ENCODE measurements around the gene UBE2D2.

The UBE2D2 gene

GRCh38 chr5:139652788-139653241 lies 91.7 kb downstream of the UBE2D2 start:
- no peaks in the 10 kb centered on the region for H3K9me3 ChIP-seq (ENCODE audit: control extremely low read depth in 1 of 5, control insufficient read depth in 4 of 5, insufficient read depth in 2 of 5, low read depth in 1 of 5, low read length in 4 of 5)
- H3K27ac ChIP-seq (ENCODE audit: insufficient read depth in 1 of 2, low read depth in 1 of 2, low read length in 2 of 2, poor library complexity in 1 of 2, severe bottlenecking in 2 of 2) = peak overlapping the region in 1 of 2 experiments; percentile 65
- DNase-seq = peak in 2 of 3 donors; percentile 74 to 81
- CTCF ChIA-PET = interaction anchor here (1.1 to 13.2 kb wide), 5 partner anchors 14 to 38 kb away, joined by 3 to 251 read pairs (median 14); no protein-coding TSS in a partner anchor
- peaks cover 0 to 22% (median 0%) of the 10 kb centered on the region in 4 experiments for H3K36me3 ChIP-seq (ENCODE audit: control insufficient read depth in 4 of 4, insufficient read depth in 4 of 4, low read length in 3 of 4)
- no peaks in the 10 kb centered on the region for H3K27me3 ChIP-seq (replicated peaks in 2 of 5; ENCODE audit: control insufficient read depth in 4 of 5, insufficient read depth in 5 of 5, low read length in 4 of 5)
- POLR2A ChIA-PET = interaction anchor here (1.4 to 4.1 kb wide), 2 partner anchors 8 to 18 kb away, joined by 6 to 34 read pairs; no protein-coding TSS in a partner anchor
- H3K4me3 ChIP-seq (ENCODE audit: control insufficient read depth in 1 of 7, extremely low read depth in 1 of 7, insufficient read depth in 4 of 7, low read depth in 2 of 7, low read length in 6 of 7) = peak overlapping the region in 6 of 7 experiments; percentile 27 to 95 (median 49)
- WGBS (ENCODE audit: insufficient coverage) = 36% methylated on average over 2 of the region's 5 CpGs
- H3K4me1 ChIP-seq (ENCODE audit: control extremely low read depth in 1 of 4, control insufficient read depth in 4 of 4, insufficient read depth in 4 of 4, low read length in 3 of 4) = peaks cover 15 to 73% (median 71%) of the 10 kb centered on the region in 4 experiments

- Histone ChIP-seq H3K27ac (ENCODE audit: insufficient read depth in 1 of 2, low read depth in 1 of 2, low read length in 2 of 2, poor library complexity in 1 of 2, severe bottlenecking in 2 of 2) (peak overlapping the region; percentile 1 to 58), H3K4me1 (ENCODE audit: control extremely low read depth in 1 of 4, control insufficient read depth in 4 of 4, insufficient read depth in 4 of 4, low read length in 3 of 4) (peaks cover 19 to 80% (median 77%) of the 10 kb centered on the region in 4 experiments), H3K36me3 (ENCODE audit: control insufficient read depth in 4 of 4, insufficient read depth in 4 of 4, low read length in 3 of 4) (peaks cover 0 to 22% (median 0%) of the 10 kb centered on the region in 4 experiments), H3K4me3 (ENCODE audit: control insufficient read depth in 1 of 7, extremely low read depth in 1 of 7, insufficient read depth in 4 of 7, low read depth in 2 of 7, low read length in 6 of 7) (peak overlapping the region in 2 of 7 experiments; percentile 44 to 89), H3K9me3 (ENCODE audit: control extremely low read depth in 1 of 5, control insufficient read depth in 4 of 5, insufficient read depth in 2 of 5, low read depth in 1 of 5, low read length in 4 of 5) (no peaks in the 10 kb centered on the region), H3K27me3 (replicated peaks in 2 of 5; ENCODE audit: control insufficient read depth in 4 of 5, insufficient read depth in 5 of 5, low read length in 4 of 5) (no peaks in the 10 kb centered on the region)
- DNase-seq = no peak
- ChIA-PET POLR2A (interaction anchor here (2.4 kb wide), 1 partner anchor 17 kb away, joined by 11 read pairs; no protein-coding TSS in a partner anchor), CTCF (interaction anchor here (1.2 to 13.2 kb wide), 8 partner anchors 10 to 58 kb away, joined by 3 to 251 read pairs (median 5); no protein-coding TSS in a partner anchor)
- 10% methylated on average over 4 of the region's 5 CpGs for WGBS (ENCODE audit: insufficient coverage)
These were observed 92.5 kb downstream of the UBE2D2 start for GRCh38 chr5:139653616-139654015.

GRCh38 chr5:139654464-139654863 lies 93.3 kb downstream of the UBE2D2 start:
- Histone ChIP-seq H3K27me3 (replicated peaks in 2 of 5; ENCODE audit: control insufficient read depth in 4 of 5, insufficient read depth in 5 of 5, low read length in 4 of 5) (no peaks in the 10 kb centered on the region), H3K27ac (ENCODE audit: insufficient read depth in 1 of 2, low read depth in 1 of 2, low read length in 2 of 2, poor library complexity in 1 of 2, severe bottlenecking in 2 of 2) (peak overlapping the region in 1 of 2 experiments; percentile 53), H3K4me3 (ENCODE audit: control insufficient read depth in 1 of 7, extremely low read depth in 1 of 7, insufficient read depth in 4 of 7, low read depth in 2 of 7, low read length in 6 of 7) (peak overlapping the region in 1 of 7 experiments; percentile 9), H3K4me1 (ENCODE audit: control extremely low read depth in 1 of 4, control insufficient read depth in 4 of 4, insufficient read depth in 4 of 4, low read length in 3 of 4) (peaks cover 22 to 88% (median 86%) of the 10 kb centered on the region in 4 experiments), H3K9me3 (ENCODE audit: control extremely low read depth in 1 of 5, control insufficient read depth in 4 of 5, insufficient read depth in 2 of 5, low read depth in 1 of 5, low read length in 4 of 5) (no peaks in the 10 kb centered on the region), H3K36me3 (ENCODE audit: control insufficient read depth in 4 of 4, insufficient read depth in 4 of 4, low read length in 3 of 4) (peaks cover 0 to 22% (median 0%) of the 10 kb centered on the region in 4 experiments)
- ChIA-PET POLR2A (interaction anchor here (2.4 kb wide), 1 partner anchor 16 kb away, joined by 11 read pairs; no protein-coding TSS in a partner anchor), CTCF (interaction anchor here (0.7 to 13.2 kb wide), 12 partner anchors 11 to 105 kb away, joined by 3 to 251 read pairs (median 4); no protein-coding TSS in a partner anchor)
- WGBS (ENCODE audit: insufficient coverage) = 83% methylated on average over 3 of the region's 3 CpGs
- no peak for DNase-seq

GRCh38 chr5:139654871-139655491 lies 93.8 kb downstream of the UBE2D2 start:
- H3K9me3 ChIP-seq (ENCODE audit: control extremely low read depth in 1 of 5, control insufficient read depth in 4 of 5, insufficient read depth in 2 of 5, low read depth in 1 of 5, low read length in 4 of 5) = no peaks in the 10 kb centered on the region
- H3K27me3 ChIP-seq (replicated peaks in 2 of 5; ENCODE audit: control insufficient read depth in 4 of 5, insufficient read depth in 5 of 5, low read length in 4 of 5) = no peaks in the 10 kb centered on the region
- H3K4me1 ChIP-seq (ENCODE audit: control extremely low read depth in 1 of 4, control insufficient read depth in 4 of 4, insufficient read depth in 4 of 4, low read length in 3 of 4) = peaks cover 22 to 93% (median 91%) of the 10 kb centered on the region in 4 experiments
- no peak for DNase-seq
- peaks cover 0 to 22% (median 0%) of the 10 kb centered on the region in 4 experiments for H3K36me3 ChIP-seq (ENCODE audit: control insufficient read depth in 4 of 4, insufficient read depth in 4 of 4, low read length in 3 of 4)
- ChIA-PET POLR2A (interaction anchor here (2.4 kb wide), 1 partner anchor 16 kb away, joined by 11 read pairs; no protein-coding TSS in a partner anchor), CTCF (interaction anchor here (0.7 to 13.2 kb wide), 11 partner anchors 12 to 56 kb away, joined by 3 to 251 read pairs (median 4); no protein-coding TSS in a partner anchor)
- peak overlapping the region in 1 of 2 experiments; percentile 61 for H3K27ac ChIP-seq (ENCODE audit: insufficient read depth in 1 of 2, low read depth in 1 of 2, low read length in 2 of 2, poor library complexity in 1 of 2, severe bottlenecking in 2 of 2)
- H3K4me3 ChIP-seq (ENCODE audit: control insufficient read depth in 1 of 7, extremely low read depth in 1 of 7, insufficient read depth in 4 of 7, low read depth in 2 of 7, low read length in 6 of 7) = peak overlapping the region in 2 of 7 experiments; percentile 5 to 9
- 85% methylated on average over 7 of the region's 13 CpGs for WGBS (ENCODE audit: insufficient coverage)

- Histone ChIP-seq H3K27ac (ENCODE audit: insufficient read depth in 1 of 2, low read depth in 1 of 2, low read length in 2 of 2, poor library complexity in 1 of 2, severe bottlenecking in 2 of 2) (peak overlapping the region in 1 of 2 experiments; percentile 61), H3K9me3 (ENCODE audit: control extremely low read depth in 1 of 5, control insufficient read depth in 4 of 5, insufficient read depth in 2 of 5, low read depth in 1 of 5, low read length in 4 of 5) (no peaks in the 10 kb centered on the region), H3K36me3 (ENCODE audit: control insufficient read depth in 4 of 4, insufficient read depth in 4 of 4, low read length in 3 of 4) (peaks cover 0 to 22% (median 0%) of the 10 kb centered on the region in 4 experiments), H3K4me3 (ENCODE audit: control insufficient read depth in 1 of 7, extremely low read depth in 1 of 7, insufficient read depth in 4 of 7, low read depth in 2 of 7, low read length in 6 of 7) (peak overlapping the region in 2 of 7 experiments; percentile 32 to 43), H3K4me1 (ENCODE audit: control extremely low read depth in 1 of 4, control insufficient read depth in 4 of 4, insufficient read depth in 4 of 4, low read length in 3 of 4) (peaks cover 24 to 98% (median 96%) of the 10 kb centered on the region in 4 experiments), H3K27me3 (replicated peaks in 2 of 5; ENCODE audit: control insufficient read depth in 4 of 5, insufficient read depth in 5 of 5, low read length in 4 of 5) (no peaks in the 10 kb centered on the region)
- 43% methylated on average over 7 of the region's 18 CpGs for WGBS (ENCODE audit: insufficient coverage)
- POLR2A ChIA-PET = interaction anchor here (2.4 kb wide), 1 partner anchor 15 kb away, joined by 11 read pairs; no protein-coding TSS in a partner anchor
- CTCF ChIA-PET = interaction anchor here (0.9 to 13.2 kb wide), 5 partner anchors 11 to 55 kb away, joined by 3 to 251 read pairs (median 16); no protein-coding TSS in a partner anchor
- DNase-seq = no peak
These were observed 94.7 kb downstream of the UBE2D2 start for GRCh38 chr5:139655727-139656271.

- Histone ChIP-seq H3K36me3 (ENCODE audit: control insufficient read depth in 4 of 4, insufficient read depth in 4 of 4, low read length in 3 of 4) (peaks cover 0 to 30% (median 0%) of the 10 kb centered on the region in 4 experiments), H3K4me1 (ENCODE audit: control extremely low read depth in 1 of 4, control insufficient read depth in 4 of 4, insufficient read depth in 4 of 4, low read length in 3 of 4) (peaks cover 15 to 98% (median 96%) of the 10 kb centered on the region in 4 experiments), H3K9me3 (ENCODE audit: control extremely low read depth in 1 of 5, control insufficient read depth in 4 of 5, insufficient read depth in 2 of 5, low read depth in 1 of 5, low read length in 4 of 5) (no peaks in the 10 kb centered on the region), H3K27me3 (replicated peaks in 2 of 5; ENCODE audit: control insufficient read depth in 4 of 5, insufficient read depth in 5 of 5, low read length in 4 of 5) (no peaks in the 10 kb centered on the region), H3K27ac (ENCODE audit: insufficient read depth in 1 of 2, low read depth in 1 of 2, low read length in 2 of 2, poor library complexity in 1 of 2, severe bottlenecking in 2 of 2) (peak overlapping the region; percentile 70 to 82), H3K4me3 (ENCODE audit: control insufficient read depth in 1 of 7, extremely low read depth in 1 of 7, insufficient read depth in 4 of 7, low read depth in 2 of 7, low read length in 6 of 7) (peak overlapping the region in 4 of 7 experiments; percentile 15 to 65 (median 56))
- 32% methylated on average over 4 of the region's 12 CpGs for WGBS (ENCODE audit: insufficient coverage)
- POLR2A ChIA-PET = interaction anchor here (0.8 to 5.0 kb wide), 8 partner anchors 9 to 53 kb away, joined by 3 to 62 read pairs (median 6); partner anchors contain the start of gene CXXC5
- CTCF ChIA-PET = interaction anchor here (0.7 to 24.0 kb wide), 11 partner anchors 8 to 264 kb away, joined by 3 to 357 read pairs (median 6); partner anchors contain the start of gene CXXC5
- peak; percentile 60 to 94 (median 91) for DNase-seq
These were observed 96.5 kb downstream of the UBE2D2 start for GRCh38 chr5:139657363-139658321.

Measured in common myeloid progenitor, CD34-positive (primary cell).